ENCODE data around the gene DCDC1. TPM values are rescaled to one million over a fixed set of nuclear protein-coding genes. Genes with fewer than 3 reads are reported as not detected.
A peak's percentile ranks its signal among the peaks of the same experiment; 100 is the strongest.

The DCDC1 gene
- total RNA-seq, 1 donor from 2014 or later: 0.44 TPM

GRCh38 chr11:31114442-31114841, 255.1 kb downstream of the DCDC1 start:
- no peaks in the 10 kb centered on the region for H3K9me3 Mint-ChIP-seq (ENCODE audit: unreplicated experiment)
- H3K27me3 Mint-ChIP-seq (ENCODE audit: unreplicated experiment): no peaks in the 10 kb centered on the region
- no peaks in the 10 kb centered on the region for H3K36me3 Mint-ChIP-seq (ENCODE audit: low read depth, unreplicated experiment)
- H3K27ac Mint-ChIP-seq (ENCODE audit: unreplicated experiment): no peak overlapping the region
- no peak for DNase-seq (ENCODE audit: low spot score)
- TF ChIP-seq CTCF (IDR thresholded peaks at IDR 0.05; ENCODE audit: unreplicated experiment): no peak
- H3K4me3 Mint-ChIP-seq (ENCODE audit: unreplicated experiment): no peak overlapping the region
- no peaks in the 10 kb centered on the region for H3K4me1 Mint-ChIP-seq (ENCODE audit: unreplicated experiment)

- Mint-ChIP-seq H3K9me3 (ENCODE audit: unreplicated experiment) (no peaks in the 10 kb centered on the region), H3K36me3 (ENCODE audit: low read depth, unreplicated experiment) (no peaks in the 10 kb centered on the region), H3K27me3 (ENCODE audit: unreplicated experiment) (no peaks in the 10 kb centered on the region), H3K27ac (ENCODE audit: unreplicated experiment) (no peak overlapping the region), H3K4me1 (ENCODE audit: unreplicated experiment) (no peaks in the 10 kb centered on the region), H3K4me3 (ENCODE audit: unreplicated experiment) (no peak overlapping the region)
- no peak for DNase-seq (ENCODE audit: low spot score)
- no peak for TF ChIP-seq CTCF (IDR thresholded peaks at IDR 0.05; ENCODE audit: unreplicated experiment)
Measured at GRCh38 chr11:31110830-31111229, 258.7 kb downstream of the DCDC1 start.

GRCh38 chr11:31109446-31109845, 260.1 kb downstream of the DCDC1 start:
- no peak for DNase-seq (ENCODE audit: low spot score)
- no peak for TF ChIP-seq CTCF (IDR thresholded peaks at IDR 0.05; ENCODE audit: unreplicated experiment)
- no peaks in the 10 kb centered on the region for H3K4me1 Mint-ChIP-seq (ENCODE audit: unreplicated experiment)
- H3K27me3 Mint-ChIP-seq (ENCODE audit: unreplicated experiment): no peaks in the 10 kb centered on the region
- H3K27ac Mint-ChIP-seq (ENCODE audit: unreplicated experiment): no peak overlapping the region
- no peak overlapping the region for H3K4me3 Mint-ChIP-seq (ENCODE audit: unreplicated experiment)
- H3K9me3 Mint-ChIP-seq (ENCODE audit: unreplicated experiment): no peaks in the 10 kb centered on the region
- no peaks in the 10 kb centered on the region for H3K36me3 Mint-ChIP-seq (ENCODE audit: low read depth, unreplicated experiment)

- H3K4me1 Mint-ChIP-seq (ENCODE audit: unreplicated experiment): no peaks in the 10 kb centered on the region
- no peak for DNase-seq (ENCODE audit: low spot score)
- no peaks in the 10 kb centered on the region for H3K27me3 Mint-ChIP-seq (ENCODE audit: unreplicated experiment)
- no peak overlapping the region for H3K4me3 Mint-ChIP-seq (ENCODE audit: unreplicated experiment)
- H3K9me3 Mint-ChIP-seq (ENCODE audit: unreplicated experiment): no peaks in the 10 kb centered on the region
- no peak for TF ChIP-seq CTCF (IDR thresholded peaks at IDR 0.05; ENCODE audit: unreplicated experiment)
- no peak overlapping the region for H3K27ac Mint-ChIP-seq (ENCODE audit: unreplicated experiment)
- H3K36me3 Mint-ChIP-seq (ENCODE audit: low read depth, unreplicated experiment): no peaks in the 10 kb centered on the region
Measured at GRCh38 chr11:31107649-31108048, 261.9 kb downstream of the DCDC1 start.

- Mint-ChIP-seq H3K9me3 (ENCODE audit: unreplicated experiment) (no peaks in the 10 kb centered on the region), H3K27me3 (ENCODE audit: unreplicated experiment) (no peaks in the 10 kb centered on the region), H3K4me1 (ENCODE audit: unreplicated experiment) (no peaks in the 10 kb centered on the region), H3K36me3 (ENCODE audit: low read depth, unreplicated experiment) (no peaks in the 10 kb centered on the region), H3K27ac (ENCODE audit: unreplicated experiment) (no peak overlapping the region), H3K4me3 (ENCODE audit: unreplicated experiment) (no peak overlapping the region)
- peak; percentile 78 for TF ChIP-seq CTCF (IDR thresholded peaks at IDR 0.05; ENCODE audit: unreplicated experiment)
- peak; percentile 77 for DNase-seq (ENCODE audit: low spot score)
Measured at GRCh38 chr11:31106968-31107576, 262.5 kb downstream of the DCDC1 start.
